Measurements from ENCODE around the gene GBF1. TPM values are rescaled to one million over a fixed set of nuclear protein-coding genes. Genes with fewer than 3 reads are reported as not detected.

GBF1 gene
- total RNA-seq, 6 experiments from 2014 or later, result 22.6 to 27.2 (median 23.7) TPM

DNA sequence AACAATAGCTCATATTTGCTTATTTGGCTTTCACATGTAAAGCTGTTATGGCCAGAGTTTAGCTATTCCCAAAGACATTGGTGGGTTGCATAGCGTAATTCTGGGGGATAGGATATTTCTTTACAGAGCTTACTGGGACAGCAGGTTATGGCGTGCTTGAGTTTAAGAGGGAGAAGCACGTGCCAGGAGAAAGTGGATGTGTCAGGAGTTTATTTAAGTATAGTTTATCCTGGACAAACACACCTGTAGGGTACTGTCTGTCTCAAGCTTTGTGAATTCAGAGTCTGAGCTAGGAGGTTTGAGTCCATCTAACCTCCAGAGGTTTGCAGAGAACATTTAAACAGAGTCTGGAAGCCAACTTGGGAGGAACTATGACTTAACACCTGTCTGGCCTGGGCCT, 21.3 kb downstream of the GBF1 start:
- intact Hi-C loops (cut with DNase I), result no loop called here
- no peak for DNase-seq
- Histone ChIP-seq H3K4me1 (peaks cover 0 to 17% (median 5%) of the 10 kb centered on the region in 4 donors), H3K36me3 (peaks cover 0 to 11% (median 4%) of the 10 kb centered on the region in 4 donors), H3K27ac (no peak overlapping the region), H3K4me3 (no peak overlapping the region), H3K9me3 (no peaks in the 10 kb centered on the region), H3K27me3 (no peaks in the 10 kb centered on the region)
- TF ChIP-seq POLR2A (IDR thresholded peaks at IDR 0.05) (no peak), CTCF (IDR thresholded peaks at IDR 0.05) (no peak)
- ATAC-seq, result no peak
- WGBS (ENCODE audit: insufficient coverage, low coverage, low lambda C conversion rate, missing lambda C conversion rate), result 91% methylated on average over 3 of the region's 3 CpGs

DNA sequence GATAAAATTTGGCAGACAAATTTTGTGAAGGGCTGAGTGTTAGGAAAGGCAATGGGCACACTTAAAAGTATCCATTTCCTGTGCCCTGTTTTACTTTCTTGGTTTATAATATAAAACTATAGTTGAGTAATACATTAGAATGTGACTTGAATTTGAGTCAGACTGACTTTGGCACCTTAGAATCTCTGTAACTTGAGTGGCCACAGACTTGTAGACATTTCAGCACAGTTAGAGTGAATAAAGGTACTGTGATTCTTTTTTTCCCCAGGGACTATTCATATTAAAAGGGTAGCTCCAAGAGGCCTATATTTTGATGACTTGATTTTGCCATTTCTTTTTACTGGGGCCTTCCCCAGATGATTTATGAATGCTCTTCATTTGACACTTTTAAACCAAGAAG, 22.4 kb downstream of the GBF1 start:
- intact Hi-C loops (cut with DNase I), result no loop called here
- Histone ChIP-seq H3K27me3 (no peaks in the 10 kb centered on the region), H3K4me1 (peaks cover 0 to 6% (median under 1%) of the 10 kb centered on the region in 4 donors), H3K9me3 (no peaks in the 10 kb centered on the region), H3K36me3 (peaks cover 0 to 7% (median under 1%) of the 10 kb centered on the region in 4 donors), H3K27ac (no peak overlapping the region), H3K4me3 (no peak overlapping the region)
- TF ChIP-seq POLR2A (IDR thresholded peaks at IDR 0.05), result no peak
- TF ChIP-seq CTCF (IDR thresholded peaks at IDR 0.05), result no peak
- DNase-seq, result no peak
- ATAC-seq, result no peak

- DNase-seq (no peak), ATAC-seq (no peak)
- H3K27me3 ChIP-seq, result no peaks in the 10 kb centered on the region
- H3K4me3 ChIP-seq, result no peak overlapping the region
- intact Hi-C loops (cut with DNase I), result no loop called here
- TF ChIP-seq CTCF (IDR thresholded peaks at IDR 0.05) (no peak), POLR2A (IDR thresholded peaks at IDR 0.05) (no peak)
- H3K9me3 ChIP-seq, result no peaks in the 10 kb centered on the region
- H3K4me1 ChIP-seq, result no peaks in the 10 kb centered on the region
- no peak overlapping the region for H3K27ac ChIP-seq
- H3K36me3 ChIP-seq, result peaks cover 0 to 2% (median 0%) of the 10 kb centered on the region in 4 donors
Observed at GRCh38 chr10:102268375-102268888, 23.1 kb downstream of the GBF1 start.

DNA sequence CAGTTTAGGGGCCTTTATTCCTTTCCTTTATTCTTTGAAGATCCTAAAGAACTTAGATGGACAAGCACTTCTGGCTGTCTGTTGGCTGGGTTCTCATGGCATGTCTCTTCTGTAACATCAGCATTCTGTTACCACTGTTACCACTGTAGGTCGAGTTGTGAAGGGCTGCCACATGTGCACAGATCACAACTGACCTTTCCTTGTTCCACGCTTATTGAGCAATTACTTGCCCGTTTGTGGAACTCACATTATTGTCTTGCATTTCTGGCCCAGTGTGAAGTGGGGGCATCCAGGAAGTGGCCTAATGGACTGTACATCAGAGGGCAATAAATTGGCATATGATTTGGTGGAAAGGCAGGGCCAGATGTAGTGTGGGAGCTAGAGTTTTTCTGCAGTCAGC, 23.7 kb downstream of the GBF1 start:
- no peaks in the 10 kb centered on the region for H3K4me1 ChIP-seq
- H3K36me3 ChIP-seq, result no peaks in the 10 kb centered on the region
- no peaks in the 10 kb centered on the region for H3K27me3 ChIP-seq
- TF ChIP-seq POLR2A (IDR thresholded peaks at IDR 0.05) (no peak), CTCF (IDR thresholded peaks at IDR 0.05) (no peak)
- peak; percentile 45 to 84 (median 61) for ATAC-seq
- no peaks in the 10 kb centered on the region for H3K9me3 ChIP-seq
- no peak overlapping the region for H3K4me3 ChIP-seq
- whole genome bisulfite sequencing (ENCODE audit: insufficient coverage, low coverage, low lambda C conversion rate, missing lambda C conversion rate), result 10% methylated on average over 3 of the region's 3 CpGs
- DNase-seq, result no peak
- H3K27ac ChIP-seq, result no peak overlapping the region
- intact Hi-C loops (cut with DNase I), result no loop called here

- no peak overlapping the region for H3K4me3 ChIP-seq
- DNase-seq, result no peak
- no CpG with 5 or more reads among the region's 1 CpG for WGBS (ENCODE audit: insufficient coverage, low coverage, low lambda C conversion rate, missing lambda C conversion rate)
- no peaks in the 10 kb centered on the region for H3K9me3 ChIP-seq
- intact Hi-C loops (cut with DNase I), result no loop called here
- ATAC-seq, result no peak
- peaks cover 0 to 6% (median 2%) of the 10 kb centered on the region in 4 donors for H3K4me1 ChIP-seq
- H3K27ac ChIP-seq, result no peak overlapping the region
- H3K36me3 ChIP-seq, result peaks cover 0 to 4% (median 0%) of the 10 kb centered on the region in 4 donors
- H3K27me3 ChIP-seq, result no peaks in the 10 kb centered on the region
- TF ChIP-seq CTCF (IDR thresholded peaks at IDR 0.05) (no peak), POLR2A (IDR thresholded peaks at IDR 0.05) (no peak)
Observed at GRCh38 chr10:102274062-102274461, 28.7 kb downstream of the GBF1 start.

Data from right lobe of liver (tissue), 6 donors.